Keratinocyte (primary cell): ENCODE results near the gene RPTN. TPM values are rescaled to one million over a fixed set of nuclear protein-coding genes. Genes with fewer than 3 reads are reported as not detected.

Experiments used
- DNase-seq: peaks from one replicate; pipeline ENCODE4 v3.0.0-alpha.2; 2011; ENCODE audit warnings: low read depth, missing footprints, low spot score
- FAIRE-seq: peaks from 2 replicates; lab custom pipeline; 2011; peaks lifted over from hg19 to GRCh38; lab: Jason Lieb, UNC
- H2AFZ ChIP-seq: 2 replicates; pipeline ENCODE4 v1.6.0; 2012; ENCODE audit warnings: low read length, control low read depth, inconsistent platforms; ENCODE audit not compliant: control insufficient read depth
- H3K27ac ChIP-seq: 2 replicates; pipeline ENCODE4 v1.5.1; 2011; ENCODE audit warnings: low read length; ENCODE audit not compliant: control insufficient read depth, insufficient read depth
- H3K27me3 ChIP-seq: 3 replicates; pipeline ENCODE4 v1.6.0; 2011; ENCODE audit warnings: low read length; ENCODE audit not compliant: control insufficient read depth, insufficient read depth; ENCODE audit errors: extremely low read depth
- H3K36me3 ChIP-seq, 2 experiments: 2 replicates in 1 of 2; 3 replicates in 1 of 2; pipeline ENCODE4 v1.5.1; 2011; ENCODE audit warnings: low read length in 2 of 2, mild to moderate bottlenecking in 1 of 2; ENCODE audit not compliant: control insufficient read depth in 2 of 2, insufficient read depth in 2 of 2; ENCODE audit errors: extremely low read depth in 1 of 2
- H3K4me1 ChIP-seq: 3 replicates; pipeline ENCODE4 v1.5.1; 2011; ENCODE audit warnings: low read length; ENCODE audit not compliant: control insufficient read depth, insufficient read depth; ENCODE audit errors: extremely low read depth
- H3K4me2 ChIP-seq: 3 replicates; pipeline ENCODE4 v1.6.0; 2011; ENCODE audit warnings: low read depth, low read length; ENCODE audit not compliant: control insufficient read depth, insufficient read depth; ENCODE audit errors: extremely low read depth
- H3K4me3 ChIP-seq, 3 experiments: fragments of 200-600 bp in 1 of 3; sonication (generic) in 1 of 3; 2 replicates in 2 of 3; 3 replicates in 1 of 3; pipeline ENCODE4 v1.5.1; 2011 to 2016; ENCODE audit warnings: low read length in 3 of 3, mild to moderate bottlenecking in 3 of 3, control low read depth in 2 of 3, inconsistent platforms in 1 of 3, low read depth in 1 of 3, mixed read lengths in 1 of 3, mixed run types in 1 of 3, moderate library complexity in 1 of 3; ENCODE audit not compliant: control insufficient read depth in 2 of 3, insufficient read depth in 2 of 3; ENCODE audit errors: extremely low read depth in 1 of 3
- H3K79me2 ChIP-seq: 2 replicates; pipeline ENCODE4 v1.6.0; 2012; ENCODE audit warnings: low read length; ENCODE audit not compliant: control insufficient read depth, insufficient read depth
- H3K9ac ChIP-seq: 3 replicates; pipeline ENCODE4 v1.6.0; 2011; ENCODE audit warnings: low read length; ENCODE audit not compliant: control insufficient read depth, insufficient read depth; ENCODE audit errors: extremely low read depth
- H3K9me1 ChIP-seq: 3 replicates; pipeline ENCODE4 v1.6.0; 2011; ENCODE audit warnings: low read length; ENCODE audit not compliant: control insufficient read depth, insufficient read depth; ENCODE audit errors: extremely low read depth
- H3K9me3 ChIP-seq: 2 replicates; pipeline ENCODE4 v1.5.1; 2012; ENCODE audit warnings: low read depth, low read length; ENCODE audit not compliant: control insufficient read depth
- H4K20me1 ChIP-seq: 3 replicates; pipeline ENCODE4 v1.6.0; 2011; ENCODE audit warnings: low read length; ENCODE audit not compliant: control insufficient read depth, insufficient read depth; ENCODE audit errors: extremely low read depth
- EZH2 ChIP-seq: IDR thresholded peaks from one replicate; pipeline ENCODE4 v1.6.1; 2012; ENCODE audit warnings: inconsistent platforms, mild to moderate bottlenecking, low read length, moderate library complexity
- dilution Hi-C: fragments of 300-500 bp; cut with MboI; formaldehyde crosslinking; loops from one replicate; pipeline ENCODE4 v1.7.0; 2020; ENCODE audit warnings: low sequenced_read_pairs; ENCODE audit not compliant: extremely low pct_ligation_motif_present
- polyA plus RNA-seq, 5 experiments: library from polyadenylated mRNA; depleted of rRNA in 3 of 5; stranded (reverse) in 3 of 5; stranded (forward) in 1 of 5; unstranded in 1 of 5; fragments of >200 nt; gene quantifications; 1 replicate in 1 of 5; 2 replicates in 3 of 5; 3 replicates in 1 of 5; pipeline versions ENCODE4 v1.2.1 to v1.2.3, GENCODE V29; 2011 to 2012; ENCODE audit warnings: missing spikeins in 2 of 5, low read depth in 1 of 5, low replicate concordance in 1 of 5
- TF ChIP-seq, protein P1 (sequence below), 3 experiments: IDR thresholded peaks in 1 of 3; conservative IDR thresholded peaks in 1 of 3; optimal IDR thresholded peaks in 1 of 3; 2 replicates in 2 of 3; 3 replicates in 1 of 3; pipeline versions ENCODE3 to v1.5.1; 2011; ENCODE audit warnings: low read length in 3 of 3, mild to moderate bottlenecking in 3 of 3, moderate library complexity in 2 of 3, control low read depth in 1 of 3, inconsistent platforms in 1 of 3; ENCODE audit not compliant: insufficient read depth in 2 of 3; ENCODE audit errors: extremely low read depth in 1 of 3

RPTN gene
- polyA plus RNA-seq, 1 donor (not counting 4 experiments of a cell fraction or from before 2014, with no cell fraction given): 0.64 TPM

DNA sequence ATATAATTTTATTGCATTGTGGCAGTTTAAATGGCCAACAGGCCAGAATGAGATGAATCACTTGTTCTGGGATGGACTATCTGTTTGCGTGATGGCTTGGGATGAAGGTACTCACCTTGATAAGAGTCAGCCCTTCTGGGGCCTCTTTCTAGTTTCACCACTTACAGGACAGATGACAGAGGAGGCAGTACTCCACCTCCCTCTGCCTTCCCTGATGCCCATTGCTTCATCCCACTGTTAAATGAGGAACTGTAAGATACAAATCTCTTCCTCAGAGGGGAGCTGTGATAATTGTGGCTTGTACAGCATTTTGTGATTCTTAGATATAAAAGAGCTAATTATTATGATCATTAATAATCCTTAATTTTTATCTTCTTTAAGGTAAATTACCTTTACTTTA lies 40.1 kb downstream of the RPTN start:
- Histone ChIP-seq H3K4me1 (no peaks in the 10 kb centered on the region), H3K27me3 (no peaks in the 10 kb centered on the region), H3K79me2 (no peaks in the 10 kb centered on the region), H3K9me1 (no peaks in the 10 kb centered on the region), H3K36me3 (no peaks in the 10 kb centered on the region), H4K20me1 (no peaks in the 10 kb centered on the region), H3K4me2 (no peak overlapping the region), H3K27ac (no peak overlapping the region), H3K4me3 (no peak overlapping the region), H3K9me3 (no peaks in the 10 kb centered on the region), H3K9ac (no peak overlapping the region), H2AFZ (no peak overlapping the region)
- dilution Hi-C loops: no loop called here
- TF ChIP-seq EZH2: no peak
- TF ChIP-seq, protein P1, sequence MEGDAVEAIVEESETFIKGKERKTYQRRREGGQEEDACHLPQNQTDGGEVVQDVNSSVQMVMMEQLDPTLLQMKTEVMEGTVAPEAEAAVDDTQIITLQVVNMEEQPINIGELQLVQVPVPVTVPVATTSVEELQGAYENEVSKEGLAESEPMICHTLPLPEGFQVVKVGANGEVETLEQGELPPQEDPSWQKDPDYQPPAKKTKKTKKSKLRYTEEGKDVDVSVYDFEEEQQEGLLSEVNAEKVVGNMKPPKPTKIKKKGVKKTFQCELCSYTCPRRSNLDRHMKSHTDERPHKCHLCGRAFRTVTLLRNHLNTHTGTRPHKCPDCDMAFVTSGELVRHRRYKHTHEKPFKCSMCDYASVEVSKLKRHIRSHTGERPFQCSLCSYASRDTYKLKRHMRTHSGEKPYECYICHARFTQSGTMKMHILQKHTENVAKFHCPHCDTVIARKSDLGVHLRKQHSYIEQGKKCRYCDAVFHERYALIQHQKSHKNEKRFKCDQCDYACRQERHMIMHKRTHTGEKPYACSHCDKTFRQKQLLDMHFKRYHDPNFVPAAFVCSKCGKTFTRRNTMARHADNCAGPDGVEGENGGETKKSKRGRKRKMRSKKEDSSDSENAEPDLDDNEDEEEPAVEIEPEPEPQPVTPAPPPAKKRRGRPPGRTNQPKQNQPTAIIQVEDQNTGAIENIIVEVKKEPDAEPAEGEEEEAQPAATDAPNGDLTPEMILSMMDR (optimal IDR thresholded peaks at IDR 0.05 in 1 of 3, IDR thresholded peaks at IDR 0.05 in 1 of 3, conservative IDR thresholded peaks at IDR 0.05 in 1 of 3; ENCODE audit: extremely low read depth in 1 of 3, insufficient read depth in 2 of 3, low read length in 3 of 3): no peak
- no peak for DNase-seq
- FAIRE-seq: no peak

DNA sequence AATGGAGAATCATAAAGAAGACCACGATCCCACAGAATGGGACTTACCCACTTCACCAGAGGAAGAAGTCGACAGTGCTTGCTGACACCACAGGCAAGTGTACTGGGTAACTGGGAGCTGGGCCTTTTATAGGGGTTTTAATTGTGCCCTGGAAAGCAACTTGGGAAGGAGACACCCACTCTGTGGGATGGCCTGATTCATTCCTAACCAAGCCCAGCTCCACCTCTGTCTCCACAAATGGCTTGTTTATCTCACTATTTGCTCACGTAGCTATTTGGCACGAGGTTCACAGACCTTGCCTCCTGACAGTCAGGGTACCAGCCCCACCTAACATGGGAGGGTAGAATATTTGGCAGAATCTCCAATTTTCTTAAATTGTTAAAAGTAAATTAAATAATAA lies 43.7 kb downstream of the RPTN start, which contains the start of gene TCHH:
Gene TCHH, minus strand, starts transcription at position 101 of the 400 bp plus-strand sequence. CDS start 1,364 bp downstream, outside the sequence.
- H3K27ac ChIP-seq: no peak within 1 kb of the TSS
- no peak for DNase-seq
- no peak within 1 kb of the TSS for H2AFZ ChIP-seq
- H3K4me2 ChIP-seq: no peak within 1 kb of the TSS
- peaks cover 8% of the 10 kb centered on the region for H3K27me3 ChIP-seq
- TF ChIP-seq, protein P1 (optimal IDR thresholded peaks at IDR 0.05 in 1 of 3, IDR thresholded peaks at IDR 0.05 in 1 of 3, conservative IDR thresholded peaks at IDR 0.05 in 1 of 3; ENCODE audit: extremely low read depth in 1 of 3, insufficient read depth in 2 of 3, low read length in 3 of 3): no peak
- no peak for TF ChIP-seq EZH2
- no peak within 1 kb of the TSS for H3K4me3 ChIP-seq
- H3K9ac ChIP-seq: no peak within 1 kb of the TSS
- H3K79me2 ChIP-seq: no peaks in the 10 kb centered on the region
- no peaks in the 10 kb centered on the region for H4K20me1 ChIP-seq
- H3K9me3 ChIP-seq: no peaks in the 10 kb centered on the region
- dilution Hi-C loops: no loop called here
- H3K9me1 ChIP-seq: no peaks in the 10 kb centered on the region
- H3K36me3 ChIP-seq: no peaks in the 10 kb centered on the region
- FAIRE-seq: no peak
- peaks cover 13% of the 10 kb centered on the region for H3K4me1 ChIP-seq
